Measurements from ENCODE around the gene KATNAL1. TPM values are rescaled to one million over a fixed set of nuclear protein-coding genes. Genes with fewer than 3 reads are reported as not detected.

KATNAL1 gene
- total RNA-seq, 2 donors from 2014 or later: 13.7 to 19.1 TPM

DNA sequence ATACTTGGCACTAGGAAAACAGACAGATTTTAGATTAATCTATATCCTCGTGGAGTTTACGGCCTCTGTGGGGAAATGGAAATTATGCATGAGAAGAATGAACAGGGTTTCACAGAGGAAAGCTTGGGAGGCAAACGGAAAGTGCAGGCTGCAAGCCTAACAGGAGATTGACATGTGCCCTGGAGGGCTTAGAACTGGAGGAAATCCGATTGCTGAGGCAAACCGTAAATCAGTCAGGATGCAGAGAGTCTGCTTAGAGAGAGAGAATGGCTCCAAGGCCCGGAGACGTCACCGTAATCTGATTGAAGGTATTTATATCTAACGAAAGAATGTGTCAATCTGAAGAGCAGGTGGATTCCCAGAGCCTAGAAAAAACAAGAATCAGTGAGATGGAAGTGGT is 143.2 kb downstream of the KATNAL1 start:
- ATAC-seq (ENCODE audit: insufficient number of reproducible peaks, low FRiP score, low read depth) (no peak), DNase-seq (ENCODE audit: low spot score) (no peak)
- Histone ChIP-seq H3K27me3 (replicated peaks; ENCODE audit: insufficient read depth) (no peaks in the 10 kb centered on the region), H3K4me1 (ENCODE audit: control insufficient read depth in 1 of 2, low read depth in 2 of 2) (no peaks in the 10 kb centered on the region), H3K36me3 (no peaks in the 10 kb centered on the region), H3K27ac (no peak overlapping the region), H3K9me3 (no peaks in the 10 kb centered on the region), H3K4me3 (no peak overlapping the region)
- TF ChIP-seq, protein P1, sequence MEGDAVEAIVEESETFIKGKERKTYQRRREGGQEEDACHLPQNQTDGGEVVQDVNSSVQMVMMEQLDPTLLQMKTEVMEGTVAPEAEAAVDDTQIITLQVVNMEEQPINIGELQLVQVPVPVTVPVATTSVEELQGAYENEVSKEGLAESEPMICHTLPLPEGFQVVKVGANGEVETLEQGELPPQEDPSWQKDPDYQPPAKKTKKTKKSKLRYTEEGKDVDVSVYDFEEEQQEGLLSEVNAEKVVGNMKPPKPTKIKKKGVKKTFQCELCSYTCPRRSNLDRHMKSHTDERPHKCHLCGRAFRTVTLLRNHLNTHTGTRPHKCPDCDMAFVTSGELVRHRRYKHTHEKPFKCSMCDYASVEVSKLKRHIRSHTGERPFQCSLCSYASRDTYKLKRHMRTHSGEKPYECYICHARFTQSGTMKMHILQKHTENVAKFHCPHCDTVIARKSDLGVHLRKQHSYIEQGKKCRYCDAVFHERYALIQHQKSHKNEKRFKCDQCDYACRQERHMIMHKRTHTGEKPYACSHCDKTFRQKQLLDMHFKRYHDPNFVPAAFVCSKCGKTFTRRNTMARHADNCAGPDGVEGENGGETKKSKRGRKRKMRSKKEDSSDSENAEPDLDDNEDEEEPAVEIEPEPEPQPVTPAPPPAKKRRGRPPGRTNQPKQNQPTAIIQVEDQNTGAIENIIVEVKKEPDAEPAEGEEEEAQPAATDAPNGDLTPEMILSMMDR (IDR thresholded peaks at IDR 0.05): no peak

- no peaks in the 10 kb centered on the region for H3K36me3 ChIP-seq
- H3K27me3 ChIP-seq (replicated peaks; ENCODE audit: insufficient read depth): no peaks in the 10 kb centered on the region
- no peak overlapping the region for H3K4me3 ChIP-seq
- no peaks in the 10 kb centered on the region for H3K4me1 ChIP-seq (ENCODE audit: control insufficient read depth in 1 of 2, low read depth in 2 of 2)
- ATAC-seq (ENCODE audit: insufficient number of reproducible peaks, low FRiP score, low read depth) (no peak), DNase-seq (ENCODE audit: low spot score) (no peak)
- TF ChIP-seq, protein P1 (IDR thresholded peaks at IDR 0.05): no peak
- H3K9me3 ChIP-seq: no peaks in the 10 kb centered on the region
- H3K27ac ChIP-seq: no peak overlapping the region
Observed at GRCh38 chr13:30163441-30163840, 143.9 kb downstream of the KATNAL1 start.

GRCh38 chr13:30159446-30159839 is 147.9 kb downstream of the KATNAL1 start:
- H3K36me3 ChIP-seq: no peaks in the 10 kb centered on the region
- H3K4me3 ChIP-seq: no peak overlapping the region
- no peak overlapping the region for H3K27ac ChIP-seq
- TF ChIP-seq, protein P1 (IDR thresholded peaks at IDR 0.05): no peak
- DNase-seq (ENCODE audit: low spot score) (no peak), ATAC-seq (ENCODE audit: insufficient number of reproducible peaks, low FRiP score, low read depth) (no peak)
- H3K9me3 ChIP-seq: no peaks in the 10 kb centered on the region
- H3K4me1 ChIP-seq (ENCODE audit: control insufficient read depth in 1 of 2, low read depth in 2 of 2): no peaks in the 10 kb centered on the region
- no peaks in the 10 kb centered on the region for H3K27me3 ChIP-seq (replicated peaks; ENCODE audit: insufficient read depth)

- Histone ChIP-seq H3K4me1 (ENCODE audit: control insufficient read depth in 1 of 2, low read depth in 2 of 2) (no peaks in the 10 kb centered on the region), H3K36me3 (no peaks in the 10 kb centered on the region), H3K27me3 (replicated peaks; ENCODE audit: insufficient read depth) (no peaks in the 10 kb centered on the region), H3K4me3 (no peak overlapping the region), H3K27ac (no peak overlapping the region), H3K9me3 (no peaks in the 10 kb centered on the region)
- no peak for ATAC-seq (ENCODE audit: insufficient number of reproducible peaks, low FRiP score, low read depth)
- no peak for DNase-seq (ENCODE audit: low spot score)
- TF ChIP-seq, protein P1 (IDR thresholded peaks at IDR 0.05): no peak
Observed at GRCh38 chr13:30158774-30159445, 148.4 kb downstream of the KATNAL1 start.

GRCh38 chr13:30157616-30157993 is 149.7 kb downstream of the KATNAL1 start:
- H3K27me3 ChIP-seq (replicated peaks; ENCODE audit: insufficient read depth): no peaks in the 10 kb centered on the region
- ATAC-seq (ENCODE audit: insufficient number of reproducible peaks, low FRiP score, low read depth): no peak
- DNase-seq (ENCODE audit: low spot score): no peak
- no peaks in the 10 kb centered on the region for H3K36me3 ChIP-seq
- H3K9me3 ChIP-seq: no peaks in the 10 kb centered on the region
- TF ChIP-seq, protein P1 (IDR thresholded peaks at IDR 0.05): no peak
- no peak overlapping the region for H3K4me3 ChIP-seq
- H3K27ac ChIP-seq: no peak overlapping the region
- H3K4me1 ChIP-seq (ENCODE audit: control insufficient read depth in 1 of 2, low read depth in 2 of 2): no peaks in the 10 kb centered on the region

Data from thoracic aorta (tissue), 2 donors.